Ovary (tissue), 9 donors: ENCODE results near the gene IMPDH2. TPM values are rescaled to one million over a fixed set of nuclear protein-coding genes. Genes with fewer than 3 reads are reported as not detected.
"Not testable (repeated sequence)": the region's sequence is repeated elsewhere in the genome, so short reads cannot be mapped to it uniquely, and the experiment has no call there.

ENCODE experiments used
- DNase-seq, 5 donors: peaks; one replicate each; pipeline ENCODE4 v3.0.0-alpha.2; 2019 to 2020
- H3K27ac ChIP-seq, 2 donors: fragments of 200-600 bp; one replicate each; pipeline versions ENCODE4 v1.5.1 to v1.8.0; 2019 to 2022
- H3K27me3 ChIP-seq: fragments of 200-600 bp; one replicate; pipeline ENCODE4 v1.8.0; 2022
- H3K36me3 ChIP-seq: fragments of 200-600 bp; sonication (generic); one replicate; pipeline ENCODE4 v1.5.1; 2019
- H3K4me1 ChIP-seq: one replicate; pipeline ENCODE4 v1.8.1; 2013; ENCODE audit warnings: mild to moderate bottlenecking, moderate library complexity; ENCODE audit not compliant: insufficient read depth
- H3K4me3 ChIP-seq: fragments of 200-600 bp; sonication (generic); one replicate; pipeline ENCODE4 v1.5.1; 2017
- H3K9me3 ChIP-seq, 2 donors: fragments of 200-600 bp in 1 of 2; sonication (generic) in 1 of 2; one replicate each; pipeline versions ENCODE4 v1.5.1 to v1.8.1; 2013 to 2019; ENCODE audit warnings: mild to moderate bottlenecking in 1 of 2, moderate library complexity in 1 of 2
- CTCF ChIP-seq, 3 donors: fragments of 450-650 bp in 2 of 3; fragments of 200-600 bp in 1 of 3; IDR thresholded peaks; one replicate each; pipeline versions ENCODE4 v1.5.1 to v1.8.0; 2016 to 2022; ENCODE audit warnings: antibody characterized with exemption in 3 of 3, mild to moderate bottlenecking in 1 of 3
- EP300 ChIP-seq: sonication (generic); formaldehyde crosslinking; IDR thresholded peaks from one replicate; pipeline ENCODE4 v1.6.1; 2017; ENCODE audit warnings: antibody characterized with exemption
- POLR2A ChIP-seq: fragments of 450-650 bp; IDR thresholded peaks from one replicate; pipeline ENCODE4 v1.6.1; 2017; ENCODE audit warnings: antibody characterized with exemption, mild to moderate bottlenecking, moderate library complexity
- WGBS, 3 donors: extraction: QIAGEN DNeasy Blood & Tissue Kit in 1 of 3; methylation state at CpG; one replicate each; pipeline versions ENCODE4 v1.1.5 to v1.1.7; 2013 to 2017; 5-methylcytosine and 5-hydroxymethylcytosine counted together
- intact Hi-C, 4 donors: fragments of 100-400 bp; cut with DNase I; formaldehyde crosslinking; loops; one replicate each; pipeline versions ENCODE4 v1.11.0 to v1.15.1; 2022 to 2023
- polyA plus RNA-seq, 2 donors: library from polyadenylated mRNA; stranded (reverse); fragments of 200-250 nt in 1 of 2; fragments of 350-450 nt in 1 of 2; fragmentation: Illumina TruSeq in 1 of 2; extraction: RNeasy Lipid Tissue Mini Kit (QIAGEN cat#74804) in 1 of 2; gene quantifications; one replicate each; pipeline ENCODE4 v1.2.3, GENCODE V29; 2013 to 2014
- total RNA-seq, 7 donors: library from RNA; depleted of rRNA in 2 of 7; stranded (reverse); fragments of >200 nt in 2 of 7; fragmentation: NEBNext Ultra II Directional in 3 of 7; extraction: Animal tissue kit (Norgen Biotek cat#: 25700) in 3 of 7; gene quantifications; one replicate each; pipeline versions ENCODE4 v1.1.0 to v1.2.4, GENCODE V29; 2016 to 2023
- donor health status: DM: no; HTN: no; CAD: no; lungs with moderate emphysema.
- donor health status: DM: no; HTN: no; CAD: no.
- donor health status: Bipolar disorder and iron deficiency.
- donor health status: DM: yes; HTN: yes; CAD: no.
- donor health status: DM: no; HTN: no; CAD: no.
- donor health status: DM: yes; HTN: yes; CAD: no.

IMPDH2 gene
- total and polyA plus RNA-seq, 9 donors = 264 to 523 (median 381) TPM

DNA sequence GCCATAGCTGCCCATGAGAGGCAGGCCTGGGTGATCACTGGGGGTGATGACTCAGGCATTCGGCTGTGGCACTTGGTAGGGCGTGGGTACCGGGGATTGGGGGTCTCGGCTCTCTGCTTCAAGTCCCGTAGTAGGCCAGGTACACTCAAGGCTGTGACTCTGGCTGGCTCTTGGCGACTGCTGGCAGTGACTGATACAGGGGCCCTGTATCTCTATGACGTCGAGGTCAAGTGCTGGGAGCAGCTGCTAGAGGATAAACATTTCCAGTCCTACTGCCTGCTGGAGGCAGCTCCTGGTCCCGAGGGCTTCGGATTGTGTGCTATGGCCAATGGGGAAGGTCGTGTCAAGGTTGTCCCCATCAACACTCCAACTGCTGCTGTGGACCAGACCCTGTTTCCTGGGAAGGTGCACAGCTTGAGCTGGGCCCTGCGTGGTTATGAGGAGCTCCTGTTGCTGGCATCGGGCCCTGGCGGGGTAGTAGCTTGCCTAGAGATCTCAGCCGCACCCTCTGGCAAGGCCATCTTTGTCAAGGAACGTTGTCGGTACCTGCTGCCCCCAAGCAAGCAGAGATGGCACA, 16.7 kb downstream of the IMPDH2 start:
- TF ChIP-seq POLR2A (no peak), EP300 (no peak), CTCF (IDR thresholded peaks at IDR 0.05) (no peak)
- intact Hi-C loops = no loop called here
- H3K36me3 ChIP-seq = no peaks in the 10 kb centered on the region
- 41 to 61% (median 44%) methylated on average over 16 to 17 of the region's 17 CpGs for WGBS, 3 donors
- H3K27ac ChIP-seq = no peak overlapping the region
- peak in 1 of 5 donors; percentile 24 for DNase-seq
- peaks cover 5% of the 10 kb centered on the region for H3K4me1 ChIP-seq
- no peaks in the 10 kb centered on the region for H3K27me3 ChIP-seq
- no peak overlapping the region for H3K4me3 ChIP-seq
- H3K9me3 ChIP-seq = no peaks in the 10 kb centered on the region

GRCh38 chr3:49009396-49009795, 19.8 kb downstream of the IMPDH2 start:
- Histone ChIP-seq H3K27ac (no peak overlapping the region), H3K9me3 (no peaks in the 10 kb centered on the region), H3K4me1 (peaks cover 8% of the 10 kb centered on the region), H3K27me3 (no peaks in the 10 kb centered on the region), H3K4me3 (no peak overlapping the region), H3K36me3 (no peaks in the 10 kb centered on the region)
- no peak for DNase-seq
- TF ChIP-seq EP300 = no peak
- no peak for TF ChIP-seq POLR2A
- no peak for TF ChIP-seq CTCF (IDR thresholded peaks at IDR 0.05)
- intact Hi-C loops = no loop called here
- WGBS, 3 donors = 43 to 54% (median 43%) methylated on average over 3 of the region's 3 CpGs

GRCh38 chr3:49008627-49009026, 20.6 kb downstream of the IMPDH2 start:
- peak overlapping the region in 1 of 2 donors; percentile 91 for H3K27ac ChIP-seq
- H3K4me1 ChIP-seq, H3K9me3 ChIP-seq, H3K27me3 ChIP-seq, DNase-seq, intact Hi-C loops, H3K36me3 ChIP-seq, H3K4me3 ChIP-seq: not testable (repeated sequence)
- 78 to 82% (median 82%) methylated on average over 5 of the region's 5 CpGs for WGBS, 3 donors

GRCh38 chr3:49007771-49008528, 21.2 kb downstream of the IMPDH2 start:
- WGBS, 3 donors = 4 to 9% (median 4%) methylated on average over 41 of the region's 41 CpGs
- DNase-seq = peak; percentile 92 to 95 (median 94)
- H3K4me1 ChIP-seq = peaks cover 6% of the 10 kb centered on the region

More at GRCh38 chr3:49007771-49008528, 21.2 kb downstream of the IMPDH2 start:
- Histone ChIP-seq H3K9me3 (no peaks in the 10 kb centered on the region), H3K36me3 (no peaks in the 10 kb centered on the region), H3K27me3 (no peaks in the 10 kb centered on the region), H3K27ac (peak overlapping the region; percentile 91 to 97), H3K4me3 (peak overlapping the region; percentile 69)
- intact Hi-C loops = loop anchor here in 1 of 4 donors (2.0 kb wide), 1 partner anchor 17 kb away; the partner anchor contains the start of gene P4HTM
- no peak for TF ChIP-seq POLR2A
- TF ChIP-seq CTCF (IDR thresholded peaks at IDR 0.05) = no peak
- no peak for TF ChIP-seq EP300
